Activated CD4-positive, alpha-beta T cell treated with anti-CD3 and anti-CD28 coated beads, Interleukin-2, amount 50 U/mL, for 4 hours (primary cell): ENCODE measurements around the gene PYM1.
A peak's percentile ranks its signal among the peaks of the same experiment; 100 is the strongest.

Source experiments
- DNase-seq, 2 experiments: peaks; one replicate each; pipeline ENCODE4 v3.0.0-alpha.2; 2020

Gene PYM1

DNA sequence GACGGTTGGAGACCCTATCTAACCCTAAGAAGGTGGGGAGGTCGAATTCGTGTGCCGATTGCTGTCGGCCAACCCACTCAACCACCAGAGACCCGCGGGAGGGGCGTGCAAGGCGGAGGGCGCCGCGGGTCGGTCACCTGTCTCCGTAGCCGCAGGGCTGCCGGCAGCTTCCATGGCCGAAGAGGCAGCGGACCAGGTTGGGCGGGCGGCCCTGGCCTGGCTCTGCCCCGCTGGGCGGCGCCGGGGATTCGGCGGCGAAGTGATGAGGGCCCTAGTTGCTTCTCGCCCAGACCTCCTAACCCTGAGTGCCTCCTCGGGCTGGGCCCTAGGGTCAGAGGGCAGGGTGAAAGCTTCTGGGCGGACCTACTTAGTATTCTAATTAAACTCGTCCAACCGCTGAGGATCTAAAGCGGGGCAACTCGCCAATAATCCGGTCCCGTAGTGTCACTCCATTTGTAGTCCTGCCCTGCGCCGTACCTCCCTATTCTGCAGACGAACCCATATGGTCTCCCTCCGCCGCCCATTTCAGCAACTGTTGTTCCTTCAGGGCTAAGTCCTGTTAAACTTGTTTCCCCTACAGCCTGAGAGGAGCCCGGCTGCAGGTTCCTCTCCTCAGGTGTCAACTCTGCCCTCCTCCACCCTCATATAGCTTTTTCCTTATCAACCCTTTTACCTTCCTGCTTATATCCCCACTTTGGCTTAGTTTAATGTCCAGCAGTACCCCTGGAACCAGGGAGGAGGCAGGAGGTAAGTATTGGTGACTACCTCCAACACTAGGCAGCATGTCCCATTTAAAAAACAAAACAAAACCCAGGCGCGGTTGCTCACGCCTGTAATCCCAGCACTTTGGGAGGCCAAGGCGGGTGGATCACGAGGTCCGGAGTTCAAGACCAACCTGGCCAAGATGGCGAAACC, at the start of gene PYM1:
PYM1 (minus strand) TSS at position 307 of the 915 bp plus-strand sequence; CDS start at position 174, 133 bp downstream.
- peak; percentile 38 to 41 for DNase-seq

DNA sequence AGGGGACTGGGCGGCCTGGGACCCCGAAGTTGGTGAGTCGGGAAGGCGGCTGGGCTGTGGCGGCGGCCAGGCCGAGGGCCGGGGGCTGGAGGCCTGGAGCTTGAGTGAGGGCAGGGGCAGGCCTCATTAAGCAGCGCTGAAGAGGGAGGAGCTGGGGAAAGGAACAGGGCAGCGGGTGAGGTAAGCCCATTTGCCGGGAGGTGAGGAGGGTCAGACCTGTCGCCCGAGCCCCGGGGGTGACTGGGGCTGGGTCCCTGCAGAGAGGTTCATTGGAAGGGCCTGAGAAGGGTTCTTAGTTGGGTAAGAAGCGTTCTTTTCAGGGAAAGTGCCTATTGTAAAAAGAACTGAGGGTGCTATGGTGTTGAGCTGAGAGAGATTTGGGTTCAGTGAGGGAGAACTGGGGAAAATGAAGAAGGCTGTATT, 46.6 kb upstream of the PYM1 start:
- peak in 1 of 2 experiments; percentile 14 for DNase-seq

DNA sequence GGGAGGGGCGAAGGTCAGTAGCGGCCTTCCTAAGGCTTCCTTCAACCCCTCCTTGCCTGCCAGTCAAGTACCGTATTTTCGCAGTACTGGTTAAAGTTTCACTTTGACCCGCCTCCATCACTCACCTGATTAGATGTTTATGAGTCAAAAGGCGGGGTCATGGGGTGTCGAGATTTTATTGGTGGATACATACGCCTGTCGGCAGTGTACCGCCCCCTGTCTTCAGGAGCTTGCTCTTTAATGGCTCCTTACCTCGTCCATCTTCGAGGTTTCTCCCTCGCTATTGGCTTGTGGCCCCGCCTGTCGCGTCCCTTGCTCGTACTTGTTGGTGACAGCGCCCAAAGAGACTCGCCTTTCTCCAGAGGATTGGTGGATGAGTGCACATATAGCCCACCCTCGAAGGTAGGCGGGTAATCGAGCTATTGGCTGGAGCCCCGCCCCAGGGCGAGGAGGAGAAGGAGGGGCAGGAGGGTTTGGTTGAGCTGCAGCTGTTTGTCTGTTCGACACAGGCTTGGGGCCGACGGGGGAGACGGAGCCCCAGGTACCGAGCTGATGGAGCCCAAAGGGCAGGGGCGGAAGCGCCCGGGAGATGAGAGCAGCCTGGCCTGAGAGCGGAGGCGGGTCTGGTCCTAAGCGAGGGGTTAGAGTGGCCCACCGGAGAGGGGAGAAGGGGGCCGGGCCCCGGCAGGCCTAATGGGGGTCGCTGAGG, 46.1 kb upstream of the PYM1 start, which contains the start of gene RAB5B:
RAB5B (plus strand) TSS at position 480 of the 709 bp plus-strand sequence. CDS start 12,883 bp downstream, outside the sequence.
- peak; percentile 97 for DNase-seq

DNA sequence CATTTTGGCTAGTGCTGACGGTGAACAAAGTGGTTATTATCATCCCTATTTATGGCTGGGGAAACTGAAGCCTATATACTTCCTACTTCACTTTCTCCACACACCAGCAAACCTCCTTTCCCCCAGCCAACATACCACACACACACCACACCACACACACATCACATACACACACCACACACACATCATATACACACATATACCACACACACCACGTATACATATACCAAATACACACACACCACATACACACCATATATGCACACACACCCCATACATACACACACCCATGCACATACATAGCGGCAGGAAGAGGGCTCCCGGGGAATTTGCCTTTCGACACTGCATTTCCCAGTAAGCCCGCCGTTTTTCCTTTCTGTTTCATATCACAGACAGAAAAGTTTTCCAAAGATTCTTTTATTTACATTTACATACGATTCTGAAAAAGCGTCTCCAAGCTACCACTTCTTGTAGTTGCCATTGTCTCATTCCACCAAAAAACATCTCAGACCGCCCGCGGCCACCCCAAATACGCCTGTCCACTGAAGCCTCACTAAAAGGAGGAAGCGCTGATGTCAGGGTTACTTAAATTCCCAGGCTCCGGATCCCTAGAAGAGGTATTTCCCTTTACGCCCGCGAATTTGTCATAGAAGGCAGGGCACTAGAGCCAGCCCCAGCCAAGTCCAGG, 45.4 kb upstream of the PYM1 start:
- DNase-seq, result no peak

DNA sequence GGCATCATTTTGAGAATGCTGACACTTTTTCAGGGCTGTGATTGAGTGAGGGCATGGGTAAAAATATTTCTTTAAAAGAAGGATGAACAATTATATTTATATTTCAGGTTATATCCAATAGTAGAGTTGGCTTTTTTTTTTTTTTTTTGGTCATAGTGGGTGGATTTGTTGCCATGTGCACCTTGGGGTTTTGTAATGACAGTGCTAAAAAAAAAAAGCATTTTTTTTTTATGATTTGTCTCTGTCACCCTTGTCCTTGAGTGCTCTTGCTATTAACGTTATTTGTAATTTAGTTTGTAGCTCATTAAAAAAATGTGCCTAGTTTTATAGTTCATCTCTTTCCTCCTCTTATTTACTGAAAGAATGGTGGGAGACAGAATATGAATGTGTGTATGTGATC, 44.8 kb upstream of the PYM1 start:
- DNase-seq, result no peak

DNA sequence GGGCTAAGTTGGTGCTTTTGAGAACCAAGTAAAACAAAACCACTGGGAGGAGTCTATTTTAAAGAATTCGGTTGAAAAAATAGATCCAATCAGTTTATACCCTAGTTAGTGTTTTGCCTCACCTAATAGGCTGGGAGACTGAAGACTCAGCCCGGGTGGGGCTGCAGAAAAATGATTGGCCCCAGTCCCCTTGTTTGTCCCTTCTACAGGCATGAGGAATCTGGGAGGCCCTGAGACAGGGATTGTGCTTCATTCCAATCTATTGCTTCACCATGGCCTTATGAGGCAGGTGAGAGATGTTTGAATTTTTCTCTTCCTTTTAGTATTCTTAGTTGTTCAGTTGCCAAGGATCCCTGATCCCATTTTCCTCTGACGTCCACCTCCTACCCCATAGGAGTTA, 44.3 kb upstream of the PYM1 start:
- no peak for DNase-seq

DNA sequence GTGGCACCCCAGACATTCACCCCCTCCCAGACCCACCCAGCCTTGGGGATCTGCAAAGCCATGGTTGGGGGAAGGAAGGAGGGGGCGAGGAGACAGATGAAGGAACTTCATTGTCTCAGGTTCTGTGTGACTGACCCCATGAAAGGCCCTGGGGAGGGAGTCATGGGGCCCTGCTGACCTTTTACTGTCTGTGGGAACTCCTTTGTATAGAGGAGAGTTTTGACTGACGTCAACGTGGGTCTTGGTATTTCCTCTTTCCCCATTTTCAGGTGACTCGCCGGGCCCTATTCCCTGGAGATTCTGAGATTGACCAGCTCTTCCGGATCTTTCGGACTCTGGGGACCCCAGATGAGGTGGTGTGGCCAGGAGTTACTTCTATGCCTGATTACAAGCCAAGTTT, 43.1 kb upstream of the PYM1 start:
- DNase-seq, result no peak

DNA sequence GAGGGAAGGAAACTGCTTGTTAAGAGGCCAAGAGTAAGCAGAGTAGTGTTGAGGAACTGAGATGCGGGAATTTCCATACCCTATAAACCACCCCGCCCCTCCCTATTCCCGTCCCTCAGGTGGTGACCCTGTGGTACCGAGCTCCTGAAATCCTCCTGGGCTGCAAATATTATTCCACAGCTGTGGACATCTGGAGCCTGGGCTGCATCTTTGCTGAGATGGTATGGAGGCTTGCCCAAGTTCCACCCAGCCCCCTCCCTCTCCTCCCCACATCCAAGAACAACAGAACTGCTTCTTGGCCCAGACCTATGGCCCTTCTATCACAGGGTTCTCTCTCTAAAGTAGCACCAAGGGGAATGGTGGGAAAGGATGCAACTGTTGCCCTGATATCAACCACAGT, 41.7 kb upstream of the PYM1 start:
- no peak for DNase-seq

DNA sequence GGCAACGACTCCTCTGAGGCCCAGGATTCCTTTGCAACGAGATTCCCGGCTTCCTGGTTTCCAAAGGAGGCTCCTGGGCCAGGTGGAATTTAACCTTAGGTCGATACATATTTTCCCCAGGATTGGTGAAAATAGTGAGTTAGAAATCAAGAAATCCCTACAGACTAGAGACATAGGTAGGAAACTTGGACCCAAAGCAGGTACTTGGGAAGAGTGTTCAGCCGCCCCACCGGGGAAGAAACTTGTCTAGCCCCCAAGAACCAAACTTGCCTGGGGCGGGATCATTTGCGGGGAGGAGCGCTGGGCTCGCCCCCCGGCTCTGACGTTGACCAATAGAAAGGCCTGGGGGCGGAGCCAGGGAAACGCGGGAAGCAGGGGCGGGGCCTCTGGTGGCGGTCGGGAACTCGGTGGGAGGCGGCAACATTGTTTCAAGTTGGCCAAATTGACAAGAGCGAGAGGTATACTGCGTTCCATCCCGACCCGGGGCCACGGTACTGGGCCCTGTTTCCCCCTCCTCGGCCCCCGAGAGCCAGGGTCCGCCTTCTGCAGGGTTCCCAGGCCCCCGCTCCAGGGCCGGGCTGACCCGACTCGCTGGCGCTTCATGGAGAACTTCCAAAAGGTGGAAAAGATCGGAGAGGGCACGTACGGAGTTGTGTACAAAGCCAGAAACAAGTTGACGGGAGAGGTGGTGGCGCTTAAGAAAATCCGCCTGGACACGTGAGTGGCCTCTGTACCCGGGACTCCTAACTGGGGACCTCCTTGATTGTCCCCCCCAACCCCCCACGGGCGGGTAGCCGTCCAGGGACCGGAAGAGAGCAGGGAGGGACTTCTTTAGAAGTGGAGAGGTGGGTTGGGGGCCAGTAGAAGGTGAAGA, 39.0 kb upstream of the PYM1 start, which contains the start of gene CDK2:
CDK2 (plus strand) TSS at position 423 of the 874 bp plus-strand sequence; CDS start at position 602, 179 bp downstream.
- DNase-seq, result peak; percentile 83

DNA sequence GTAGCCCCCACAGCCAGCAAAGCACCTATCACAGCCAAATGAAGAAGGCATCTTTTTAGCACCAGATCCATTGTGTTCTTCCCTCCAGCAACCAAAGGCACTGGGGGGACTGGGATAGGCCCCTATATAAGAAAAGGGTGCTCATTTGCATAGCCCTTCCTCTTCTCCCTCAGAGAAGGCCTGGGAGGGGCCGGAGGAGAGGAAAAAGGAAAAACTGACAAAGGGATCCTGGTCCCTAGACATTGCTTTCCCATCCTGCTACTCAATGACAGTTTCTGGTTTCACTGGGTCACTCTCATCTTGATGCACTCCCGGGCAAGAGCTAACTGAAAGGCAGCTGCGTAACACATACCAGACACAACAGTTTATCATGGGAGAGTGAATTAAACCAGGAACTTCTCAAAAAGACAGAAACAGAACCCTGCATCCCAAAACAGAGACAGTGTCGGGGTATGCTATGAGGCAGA, 38.3 kb upstream of the PYM1 start, which contains the start of gene PMEL:
PMEL (minus strand) TSS at position 102 of the 467 bp plus-strand sequence; CDS start at position 71, 31 bp downstream.
- no peak for DNase-seq

DNA sequence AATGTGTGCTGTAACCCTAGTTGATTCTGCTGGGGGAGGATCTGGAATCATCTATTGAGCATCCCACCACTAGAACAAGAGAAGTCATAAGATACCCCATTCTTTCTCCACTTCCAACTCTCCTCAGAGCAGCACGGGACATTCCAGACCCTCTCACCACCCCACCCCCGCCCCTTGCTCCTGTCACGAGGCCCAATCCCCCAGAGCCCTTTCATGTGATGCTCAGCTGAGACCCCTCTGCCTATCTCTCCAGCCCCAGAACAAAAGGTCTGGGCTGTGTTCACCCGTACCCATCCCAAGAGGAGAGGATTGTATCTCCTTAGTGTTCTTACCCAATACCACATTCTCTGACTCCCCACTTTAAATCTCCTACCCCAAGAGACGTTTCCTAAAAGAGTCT, 37.5 kb upstream of the PYM1 start:
- DNase-seq, result no peak

DNA sequence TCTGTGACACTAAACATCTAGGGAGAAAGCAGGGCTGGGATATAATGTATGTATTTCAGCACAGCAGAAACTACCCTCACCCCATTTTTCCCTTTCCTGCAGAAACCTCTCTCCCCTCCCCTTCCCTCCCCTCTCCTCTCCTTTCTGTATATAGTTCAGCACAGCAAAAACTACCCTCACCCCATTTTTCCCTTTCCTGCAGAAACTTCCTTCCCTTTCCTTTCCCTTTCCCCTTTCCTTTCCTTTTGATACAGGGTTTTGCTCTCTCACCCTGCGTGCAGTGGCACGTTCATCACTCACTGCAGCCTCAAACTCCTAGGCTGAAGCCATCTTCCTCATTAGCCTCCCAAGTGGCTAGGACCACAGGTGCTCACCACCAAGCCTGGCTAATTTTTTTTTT, 36.1 kb upstream of the PYM1 start:
- no peak for DNase-seq

DNA sequence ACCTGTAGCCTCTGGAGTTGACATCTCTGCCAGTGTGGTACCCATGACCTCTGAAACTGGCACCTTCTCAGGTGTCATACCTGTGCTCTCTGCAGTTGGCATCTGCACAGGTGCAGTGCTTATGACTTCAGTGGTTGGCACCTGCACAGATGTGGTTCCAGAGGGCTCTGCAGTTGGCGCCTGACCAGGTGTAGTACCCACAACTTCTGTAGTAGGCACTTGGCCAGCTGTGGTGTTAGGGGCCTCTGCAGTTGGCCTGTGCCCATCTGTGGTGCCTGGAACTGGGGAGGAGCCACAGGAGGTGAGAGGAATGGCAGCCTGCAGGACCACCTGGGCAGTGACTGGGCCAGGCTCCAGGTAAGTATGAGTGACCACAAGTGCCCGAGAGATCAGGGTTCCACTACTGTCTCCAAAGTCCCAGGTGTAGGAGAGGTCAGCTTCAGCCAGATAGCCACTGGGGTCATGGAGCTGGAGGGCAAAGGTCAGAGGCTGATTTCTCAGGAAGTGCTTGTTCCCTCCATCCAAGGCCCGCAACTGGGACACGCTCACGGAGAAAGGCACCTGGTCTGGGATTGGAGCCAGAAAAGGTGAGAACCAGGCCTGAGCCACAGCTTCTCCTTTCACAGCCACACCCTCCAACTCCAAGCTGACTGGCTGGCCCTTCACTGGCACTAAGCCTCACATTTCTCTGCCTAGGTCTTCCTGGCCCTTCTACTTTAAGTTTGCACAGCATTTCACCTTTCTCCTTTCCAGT, 29.6 kb upstream of the PYM1 start:
- no peak for DNase-seq

DNA sequence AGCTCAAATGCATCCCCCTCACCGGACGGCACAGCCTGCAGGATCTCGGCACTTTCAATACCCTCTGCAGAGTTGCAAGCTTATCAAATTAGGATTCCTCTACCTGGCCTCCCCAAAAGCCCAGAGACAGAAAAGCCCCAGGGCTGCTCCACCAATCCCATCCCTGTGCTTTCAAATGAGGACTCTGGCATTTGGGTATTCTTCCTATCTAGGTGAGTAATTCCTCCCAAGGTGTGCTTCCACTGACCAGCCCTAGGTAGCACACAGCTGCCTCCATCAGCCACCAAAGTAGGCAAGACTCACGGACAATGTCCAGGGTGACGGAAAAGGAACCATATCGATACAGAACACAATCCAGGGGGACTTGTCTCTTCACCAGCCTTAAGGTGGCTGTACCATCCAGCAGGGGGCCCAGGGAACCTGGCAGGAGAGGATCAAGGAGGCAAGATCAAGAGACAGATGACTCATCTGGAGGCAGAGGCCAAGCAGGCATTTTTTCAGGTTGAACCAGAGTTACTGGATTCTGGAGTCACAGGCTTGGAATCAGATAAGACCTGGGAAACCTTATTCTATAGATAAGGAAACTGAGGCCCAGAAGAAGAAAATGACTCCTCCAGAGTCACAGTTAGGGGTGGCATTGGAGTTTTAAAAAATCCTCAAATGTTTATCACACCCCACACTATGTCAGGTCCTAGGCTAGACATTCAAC, 28.3 kb upstream of the PYM1 start:
- peak; percentile 36 to 50 for DNase-seq

DNA sequence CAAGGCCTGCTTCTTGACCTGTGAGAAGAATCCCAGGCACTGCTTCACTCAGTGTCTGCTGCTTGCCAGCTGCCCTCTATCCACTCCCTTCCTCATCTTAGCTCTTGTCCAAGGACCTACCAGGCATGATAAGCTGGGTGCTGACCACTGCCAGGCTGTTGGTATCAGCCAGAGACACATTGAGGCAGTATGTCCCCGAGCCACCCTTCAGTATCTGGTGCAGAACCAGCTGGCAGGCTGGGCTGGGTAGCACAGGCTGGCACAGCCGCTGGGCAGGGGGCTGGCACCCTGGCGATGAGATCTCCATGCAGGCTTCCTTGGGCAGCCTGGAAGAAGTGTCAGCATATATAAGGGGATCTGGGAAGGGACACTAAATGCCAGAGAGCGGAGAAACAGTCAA, 27.6 kb upstream of the PYM1 start:
- DNase-seq, result no peak

DNA sequence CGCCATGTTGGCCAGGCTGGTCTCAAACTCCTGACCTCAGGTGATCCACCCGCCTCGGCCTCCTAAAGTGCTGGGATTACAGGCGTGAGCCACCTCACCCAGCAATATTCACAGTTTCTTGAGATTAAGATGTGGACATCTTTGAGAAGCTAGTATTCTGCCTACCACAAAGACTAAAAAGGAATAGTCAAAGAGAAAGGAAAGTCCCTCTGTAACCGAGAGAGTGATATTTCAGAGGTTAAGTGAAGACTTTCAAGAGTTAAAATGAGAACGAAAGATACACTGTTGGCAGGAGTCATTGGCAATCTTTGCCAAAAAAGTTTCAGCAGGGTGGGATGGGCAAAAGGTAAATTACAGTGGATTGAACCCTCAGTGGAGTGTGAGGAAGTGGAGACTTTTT, 18.9 kb upstream of the PYM1 start:
- no peak for DNase-seq

DNA sequence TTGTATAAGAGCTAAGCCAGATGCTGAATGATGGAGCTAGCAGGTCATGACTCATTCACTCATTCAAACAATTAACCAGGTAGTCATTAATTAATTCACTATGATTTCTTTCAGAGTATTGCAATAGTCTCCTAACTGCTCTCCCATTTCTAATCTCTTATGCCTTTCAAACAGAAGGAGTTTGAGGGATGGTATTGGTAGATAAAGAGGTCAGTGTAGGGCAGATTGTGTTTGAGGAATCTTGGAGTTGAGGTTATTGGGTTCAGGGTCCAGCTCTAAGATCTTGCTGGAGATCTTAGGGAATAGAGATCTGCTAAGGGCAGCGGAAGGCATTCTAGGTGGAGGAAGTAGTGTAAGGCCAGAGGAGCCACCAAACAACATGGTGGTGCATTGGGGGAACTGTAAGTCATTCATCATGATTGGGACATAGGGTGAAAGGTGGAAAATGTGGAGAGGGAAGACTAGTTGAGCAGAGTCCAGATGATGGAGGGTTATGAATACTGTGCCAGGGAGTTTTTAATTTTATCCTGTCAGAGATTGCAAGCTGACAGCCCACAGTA, 15.0 kb upstream of the PYM1 start:
- DNase-seq, result no peak

DNA sequence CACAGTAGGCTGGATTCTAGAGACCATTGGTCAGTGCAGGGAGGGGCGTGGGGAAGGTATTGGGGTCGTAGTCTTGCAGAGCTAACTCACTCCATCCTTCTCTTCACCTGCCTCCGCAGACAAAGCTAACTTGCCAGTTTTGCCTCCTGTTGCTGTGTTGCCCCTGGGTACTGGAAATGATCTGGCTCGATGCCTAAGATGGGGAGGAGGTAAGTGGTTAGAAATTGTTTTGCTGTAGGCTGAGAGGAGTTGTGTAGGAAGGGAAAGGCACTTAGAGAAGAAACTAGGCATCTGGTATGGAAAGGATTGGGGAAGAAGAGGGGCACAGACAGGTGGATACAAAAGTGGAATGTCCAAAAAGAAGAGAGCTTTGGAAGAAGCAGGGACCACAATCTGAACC, 14.4 kb upstream of the PYM1 start:
- DNase-seq, result no peak

DNA sequence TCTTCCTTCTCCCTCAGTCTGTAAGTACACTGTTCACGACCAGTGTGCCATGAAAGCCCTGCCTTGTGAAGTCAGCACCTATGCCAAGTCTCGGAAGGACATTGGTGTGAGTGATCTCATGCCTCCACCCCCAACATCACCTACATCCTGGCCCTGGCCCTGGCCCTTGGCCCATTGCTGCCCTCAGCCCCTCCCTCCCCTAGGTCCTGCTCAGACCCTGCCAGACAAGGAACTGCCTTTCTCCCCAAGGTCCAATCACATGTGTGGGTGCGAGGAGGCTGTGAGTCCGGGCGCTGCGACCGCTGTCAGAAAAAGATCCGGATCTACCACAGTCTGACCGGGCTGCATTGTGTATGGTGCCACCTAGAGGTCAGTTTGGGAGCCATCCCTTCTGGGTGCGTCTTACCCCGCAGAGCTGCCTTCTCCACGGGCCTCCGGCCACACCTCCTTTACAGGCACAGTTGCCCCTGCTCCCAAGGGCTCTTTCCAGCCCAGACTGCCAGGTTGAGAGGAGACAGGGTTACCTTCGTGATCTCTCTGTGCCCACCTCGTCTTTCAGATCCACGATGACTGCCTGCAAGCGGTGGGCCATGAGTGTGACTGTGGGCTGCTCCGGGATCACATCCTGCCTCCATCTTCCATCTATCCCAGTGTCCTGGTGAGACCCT, 12.5 kb upstream of the PYM1 start:
- peak; percentile 80 to 81 for DNase-seq
